ENCODE measurements around the gene HOXD8. TPM values are rescaled to one million over a fixed set of nuclear protein-coding genes. Genes with fewer than 3 reads are reported as not detected.

The HOXD8 gene
- polyA plus RNA-seq, 1 of the 3 experiments (the other 2 are of a cell fraction): 6.4 TPM

- TF ChIP-seq RCOR1 (IDR thresholded peaks at IDR 0.05; ENCODE audit: low read length): no peak
- TF ChIP-seq POLR2AphosphoS5 (IDR thresholded peaks at IDR 0.05; ENCODE audit: low read depth, low read length): no peak
- TF ChIP-seq RFX5 (IDR thresholded peaks at IDR 0.05; ENCODE audit: low read length): no peak
- TF ChIP-seq CTCF (IDR thresholded peaks at IDR 0.05): no peak
- TF ChIP-seq TCF12 (IDR thresholded peaks at IDR 0.05): no peak
- TF ChIP-seq SIN3A (IDR thresholded peaks at IDR 0.05; ENCODE audit: borderline replicate concordance, low read depth, low read length): no peak
- TF ChIP-seq ZBTB33 (IDR thresholded peaks at IDR 0.05; ENCODE audit: borderline replicate concordance, low read depth): no peak
- TF ChIP-seq NRF1 (IDR thresholded peaks at IDR 0.05; ENCODE audit: low read depth, low read length): no peak
- TF ChIP-seq YY1 (IDR thresholded peaks at IDR 0.05; ENCODE audit: low read depth): no peak
- no peak for TF ChIP-seq CHD2 (IDR thresholded peaks at IDR 0.05; ENCODE audit: low read length, partially characterized antibody)
- TF ChIP-seq ELF1 (IDR thresholded peaks at IDR 0.05): no peak
- no peak for TF ChIP-seq EZH2phosphoT487 (IDR thresholded peaks at IDR 0.05; ENCODE audit: borderline replicate concordance, low read depth)
- no peak for TF ChIP-seq FOXJ3 (CRISPR knock-in tag; IDR thresholded peaks at IDR 0.05)
- no peak for TF ChIP-seq IRF3 (IDR thresholded peaks at IDR 0.05; ENCODE audit: low read depth, low read length)
- no peak for TF ChIP-seq GATA2 (CRISPR knock-in tag; IDR thresholded peaks at IDR 0.05)
- no peak for TF ChIP-seq PBX3 (IDR thresholded peaks at IDR 0.05)
- H3K9me2 ChIP-seq: no peaks in the 10 kb centered on the region
- H3K9ac ChIP-seq: no peak overlapping the region
- no peaks in the 10 kb centered on the region for H3F3A ChIP-seq (replicated peaks; ENCODE audit: insufficient read depth)
- no peaks in the 10 kb centered on the region for H3K9me3 ChIP-seq
- peaks cover 0 to 10% of the 10 kb centered on the region in 2 experiments; a peak in 1 of 4 replicates for H3K4me1 ChIP-seq (ENCODE audit: control insufficient read depth in 1 of 2, insufficient read depth in 2 of 2, low read depth in 1 of 2, low read length in 1 of 2)
- H3K4me3 ChIP-seq (ENCODE audit: low read depth in 2 of 2, low read length in 1 of 2): no peak overlapping the region
- ChIA-PET POLR2A (interaction anchor here (0.8 kb wide), 1 partner anchor 9 kb away, joined by 4 read pairs; no protein-coding TSS in a partner anchor), CTCF (interaction anchor here (0.7 to 4.2 kb wide), 6 partner anchors 9 to 285 kb away, joined by 3 to 19 read pairs (median 4); partner anchors contain the start of gene HOXD3)
- no peak overlapping the region for H3K4me2 ChIP-seq
- H3K27me3 ChIP-seq (ENCODE audit: insufficient read depth): no peaks in the 10 kb centered on the region
- WGBS (ENCODE audit: low lambda C conversion rate): 100% methylated on average over 1 of the region's 5 CpGs
- H3K36me3 ChIP-seq (replicated peaks in 1 of 2; ENCODE audit: control insufficient read depth in 1 of 2, insufficient read depth in 2 of 2, low read length in 1 of 2): peaks cover 0 to 4% of the 10 kb centered on the region in 2 experiments
- H3K27ac ChIP-seq (ENCODE audit: low read depth in 2 of 2, low read length in 1 of 2): no peak overlapping the region; a peak in 1 of 4 replicates
- DNase-seq: no peak
- no peaks in the 10 kb centered on the region for H3K79me2 ChIP-seq (ENCODE audit: insufficient read depth)
- H2AFZ ChIP-seq (ENCODE audit: low read depth): no peak overlapping the region
- no peaks in the 10 kb centered on the region for H4K20me1 ChIP-seq (ENCODE audit: insufficient read depth)
Measured at GRCh38 chr2:176169181-176169580, 39.7 kb downstream of the HOXD8 start.

Measured in SK-N-SH (cell line).